Activated CD8-positive, alpha-beta memory T cell treated with anti-CD3 and anti-CD28 coated beads for 36 hours (primary cell): ENCODE data around the gene RIBC2. TPM values are rescaled to one million over a fixed set of nuclear protein-coding genes. Genes with fewer than 3 reads are reported as not detected.
"Not testable (repeated sequence)": the region's sequence is repeated elsewhere in the genome, so short reads cannot be mapped to it uniquely, and the experiment has no call there.

Experiments
- CTCF ChIA-PET: fragments of 350-600 bp; sonication (Branson Sonifier 250); formaldehyde crosslinking; loops from one replicate; lab custom pipeline; 2021; ENCODE audit warnings: antibody characterized with exemption; lab: Charles Lee
- POLR2A ChIA-PET: fragments of 350-600 bp; sonication (Branson Sonifier 250); formaldehyde crosslinking; loops from one replicate; lab custom pipeline; 2021; ENCODE audit warnings: antibody characterized with exemption; lab: Charles Lee
- total RNA-seq, 2 experiments: library from RNA; stranded (reverse); gene quantifications; one replicate each; pipeline ENCODE4 v1.2.3, GENCODE V29; 2021

Gene RIBC2
- total RNA-seq, 2 experiments from 2014 or later, result 12.4 to 13.3 TPM

DNA sequence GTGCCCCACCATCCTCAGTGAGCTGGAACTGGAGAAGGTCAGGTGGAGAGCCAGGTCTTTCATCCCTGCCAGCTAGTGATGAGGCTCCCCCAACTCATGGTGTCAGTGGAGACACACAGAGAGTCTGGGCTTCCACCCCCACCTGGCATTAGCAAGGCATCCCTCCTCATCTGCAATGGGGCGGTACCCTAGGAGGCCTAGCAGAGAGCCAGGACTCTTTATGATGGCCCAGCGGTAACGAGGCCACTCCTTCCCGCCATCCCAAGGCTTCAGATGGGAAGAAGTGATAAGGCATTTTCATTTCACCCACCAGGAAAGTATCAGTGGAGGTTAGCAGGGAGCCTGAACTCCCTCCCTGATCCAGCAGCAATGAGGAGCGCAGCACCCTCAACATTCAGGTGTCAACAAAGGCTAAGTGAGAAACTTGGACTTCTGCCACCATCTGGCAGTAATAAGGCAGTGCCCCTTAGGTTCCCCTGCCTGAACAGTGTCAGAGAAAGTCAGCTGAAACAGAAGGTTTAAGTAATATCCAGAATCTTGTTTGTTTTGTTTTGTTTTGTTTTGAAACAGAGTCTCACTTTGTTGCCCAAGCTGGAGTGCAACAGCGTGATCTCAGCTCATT is 48.7 kb downstream of the RIBC2 start:
- ChIA-PET POLR2A (no interaction called here), CTCF (no interaction called here)

GRCh38 chr22:45463691-45464090 is 50.2 kb downstream of the RIBC2 start:
- CTCF ChIA-PET, POLR2A ChIA-PET: not testable (repeated sequence)

DNA sequence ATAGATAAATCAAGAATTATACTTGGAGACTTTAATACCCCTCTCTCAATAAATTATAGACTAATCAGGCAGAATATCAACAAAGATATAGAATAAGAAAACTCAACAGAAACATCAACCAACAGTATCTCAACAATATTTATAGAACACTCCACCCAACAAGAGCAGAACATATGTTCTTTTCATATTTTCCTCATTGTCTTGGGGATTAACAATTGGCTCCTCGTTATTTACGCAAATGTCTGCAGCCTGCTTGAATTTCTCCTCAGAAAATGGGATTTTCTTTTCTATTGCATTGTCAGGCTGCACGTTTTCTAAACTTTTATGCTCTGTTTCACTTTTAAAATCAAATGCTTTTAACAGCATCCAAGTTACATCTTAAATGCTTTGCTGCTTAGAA is 52.1 kb downstream of the RIBC2 start:
- POLR2A ChIA-PET, result no interaction called here
- CTCF ChIA-PET, result no interaction called here

DNA sequence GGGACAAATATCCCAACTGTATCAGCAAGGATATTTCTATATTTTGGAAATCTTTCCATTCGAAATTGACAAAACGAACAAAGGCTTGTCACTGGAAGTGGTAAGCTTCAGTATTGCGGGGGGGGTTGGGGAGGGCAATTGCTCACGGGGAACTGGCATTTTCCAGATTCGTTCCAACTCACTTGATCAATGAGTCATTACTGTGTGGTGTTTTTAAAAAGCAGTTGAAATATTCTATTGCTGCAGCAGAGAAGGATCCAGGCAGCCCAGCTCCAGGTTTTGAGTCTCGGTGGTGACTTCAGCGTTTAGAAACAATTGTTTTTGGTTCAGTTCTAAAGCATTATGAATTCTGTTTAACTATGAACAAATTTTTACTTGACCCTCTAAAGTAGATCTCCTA is 55.4 kb downstream of the RIBC2 start:
- ChIA-PET POLR2A (no interaction called here), CTCF (no interaction called here)

DNA sequence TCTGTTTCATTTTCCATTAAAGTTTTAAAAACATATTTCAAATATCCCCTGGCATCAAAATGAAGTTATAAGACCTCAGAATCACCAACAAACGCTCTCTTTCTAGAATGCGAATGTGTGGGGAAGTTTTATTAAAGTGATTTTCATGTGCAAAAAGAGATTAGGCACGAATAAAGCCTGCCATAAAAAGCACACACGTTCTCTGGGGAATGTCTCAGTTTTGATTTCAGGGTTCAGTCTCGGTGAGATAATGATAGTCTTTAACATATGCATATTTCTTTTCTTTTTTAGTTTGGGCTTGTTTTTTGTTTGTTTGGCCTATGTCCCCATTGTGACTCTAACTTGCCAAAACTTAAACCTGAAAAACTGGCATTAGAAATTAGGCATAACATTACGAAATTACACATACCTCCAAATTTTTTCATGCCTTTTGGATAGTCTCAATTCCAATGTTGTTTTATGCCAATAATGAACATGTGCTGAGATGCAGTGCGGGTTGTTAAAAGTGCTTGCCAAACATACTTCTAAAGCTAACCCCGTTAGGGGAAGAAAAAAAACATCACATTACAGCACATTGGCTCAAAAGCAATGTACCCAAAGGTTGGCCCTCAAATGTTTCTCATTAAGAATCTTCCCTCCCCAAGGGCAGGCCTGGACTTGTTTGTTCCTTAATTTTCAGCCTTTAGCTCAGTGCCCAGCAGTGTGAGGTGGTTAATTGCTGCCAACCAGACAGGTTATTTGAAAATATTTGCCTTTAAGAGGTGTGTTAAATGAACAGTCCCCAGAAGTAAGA is 56.0 kb downstream of the RIBC2 start:
- ChIA-PET POLR2A (no interaction called here), CTCF (no interaction called here)

GRCh38 chr22:45470871-45471270 is 57.4 kb downstream of the RIBC2 start:
- CTCF ChIA-PET, result no interaction called here
- POLR2A ChIA-PET, result no interaction called here

GRCh38 chr22:45472426-45472825 is 58.9 kb downstream of the RIBC2 start:
- ChIA-PET POLR2A (no interaction called here), CTCF (no interaction called here)

DNA sequence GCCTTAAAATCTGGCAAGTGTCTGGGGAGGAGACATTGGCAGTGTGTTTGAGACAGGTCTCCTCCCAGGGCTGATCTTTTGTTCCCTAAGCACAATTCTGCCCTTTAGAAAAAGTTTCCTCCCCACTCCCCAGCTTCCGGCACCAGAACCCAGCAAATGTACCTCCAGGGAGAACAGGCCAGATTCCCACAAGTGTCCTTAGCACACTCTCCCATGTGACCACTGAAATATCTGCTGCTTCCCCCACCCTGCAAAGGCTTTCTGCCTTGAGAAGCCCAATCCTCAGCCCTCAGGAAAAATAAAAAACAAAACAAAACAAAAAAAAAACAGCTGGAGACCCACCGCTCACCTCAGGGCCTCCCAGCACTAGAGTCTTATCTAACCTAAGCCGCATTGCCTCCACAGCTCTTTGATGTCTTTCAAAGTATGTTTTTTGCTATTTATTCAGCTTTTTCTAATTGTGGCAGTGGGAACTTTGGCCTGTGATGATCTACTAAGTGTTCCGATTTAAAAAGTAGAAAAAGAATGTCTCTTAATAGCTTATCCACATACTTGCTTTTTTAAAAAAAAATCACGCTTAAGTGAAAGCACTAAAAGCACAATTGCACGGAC is 60.2 kb downstream of the RIBC2 start:
- CTCF ChIA-PET, result no interaction called here
- POLR2A ChIA-PET, result no interaction called here

DNA sequence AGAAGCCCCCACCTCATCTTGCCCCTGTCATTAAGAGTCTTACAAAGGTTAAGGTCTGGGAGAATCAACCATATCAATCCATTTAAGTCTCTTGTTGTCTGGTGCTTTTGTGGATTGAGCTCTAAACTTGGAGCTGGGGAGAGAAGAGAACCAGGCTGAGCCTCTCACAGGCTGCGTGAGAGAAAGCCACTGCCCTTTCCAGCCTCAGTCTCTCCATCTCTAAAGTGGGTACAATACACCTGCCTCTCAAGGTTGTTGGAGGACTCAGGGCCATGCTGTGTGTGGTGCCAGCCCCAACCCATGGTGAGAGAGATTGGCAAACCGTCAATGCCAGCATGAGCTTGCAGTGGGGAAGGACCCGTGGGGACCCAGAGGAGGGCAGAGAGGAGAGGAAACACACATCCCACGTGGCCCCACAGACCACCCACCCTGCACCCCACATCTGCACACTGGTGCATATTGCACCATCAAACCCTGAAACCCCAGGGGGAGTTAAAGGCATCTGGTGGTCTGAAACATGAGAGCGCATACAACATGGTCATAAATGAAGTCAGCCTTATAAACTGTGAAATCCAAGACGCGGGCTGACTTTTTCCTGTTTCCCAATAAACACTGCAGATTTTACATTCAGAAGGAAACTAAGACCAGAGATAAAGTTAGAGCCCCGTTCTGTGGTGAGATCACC is 61.7 kb downstream of the RIBC2 start:
- CTCF ChIA-PET, result no interaction called here
- POLR2A ChIA-PET, result no interaction called here

GRCh38 chr22:45475851-45476514 is 62.5 kb downstream of the RIBC2 start:
- CTCF ChIA-PET, result no interaction called here

GRCh38 chr22:45476814-45477213 is 63.3 kb downstream of the RIBC2 start:
- ChIA-PET POLR2A (no interaction called here), CTCF (no interaction called here)

More at GRCh38 chr22:45475851-45476514, 62.5 kb downstream of the RIBC2 start:
- POLR2A ChIA-PET, result no interaction called here

DNA sequence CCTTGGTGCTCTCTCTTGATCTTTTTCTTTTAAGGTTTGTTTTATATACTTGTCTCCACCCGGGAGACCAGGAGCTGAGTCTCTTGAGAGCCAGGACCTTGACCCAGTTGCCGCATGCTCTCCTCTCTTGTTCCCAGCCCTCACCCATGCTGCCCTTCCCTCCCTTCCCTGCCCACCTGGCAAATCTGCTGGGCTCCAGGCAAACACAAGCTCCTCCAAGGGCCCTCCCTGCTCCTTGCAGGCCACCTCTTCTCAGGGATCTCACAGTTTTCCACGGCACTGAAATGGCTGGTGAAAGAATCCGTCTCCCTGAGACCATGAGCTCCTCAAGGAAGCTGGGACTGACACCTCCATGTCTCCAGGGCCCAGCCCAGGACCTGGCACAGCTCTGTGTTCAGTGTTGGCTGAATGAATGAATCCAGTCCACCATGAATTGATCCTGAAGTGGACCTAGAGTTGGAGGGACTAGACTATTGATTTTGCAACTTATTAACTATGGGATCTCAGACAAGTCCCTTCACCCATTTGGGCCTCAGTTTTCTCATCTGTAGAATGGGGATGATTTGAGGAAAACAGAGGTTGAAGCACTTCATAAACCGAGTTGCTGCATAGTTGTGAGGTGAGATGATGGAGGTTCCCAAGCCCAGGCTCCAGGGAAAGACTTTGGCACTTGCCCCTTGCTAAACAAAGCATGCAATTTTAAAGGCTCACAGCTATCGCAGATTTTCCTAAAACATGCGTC is 64.0 kb downstream of the RIBC2 start:
- POLR2A ChIA-PET, result no interaction called here
- CTCF ChIA-PET, result no interaction called here

DNA sequence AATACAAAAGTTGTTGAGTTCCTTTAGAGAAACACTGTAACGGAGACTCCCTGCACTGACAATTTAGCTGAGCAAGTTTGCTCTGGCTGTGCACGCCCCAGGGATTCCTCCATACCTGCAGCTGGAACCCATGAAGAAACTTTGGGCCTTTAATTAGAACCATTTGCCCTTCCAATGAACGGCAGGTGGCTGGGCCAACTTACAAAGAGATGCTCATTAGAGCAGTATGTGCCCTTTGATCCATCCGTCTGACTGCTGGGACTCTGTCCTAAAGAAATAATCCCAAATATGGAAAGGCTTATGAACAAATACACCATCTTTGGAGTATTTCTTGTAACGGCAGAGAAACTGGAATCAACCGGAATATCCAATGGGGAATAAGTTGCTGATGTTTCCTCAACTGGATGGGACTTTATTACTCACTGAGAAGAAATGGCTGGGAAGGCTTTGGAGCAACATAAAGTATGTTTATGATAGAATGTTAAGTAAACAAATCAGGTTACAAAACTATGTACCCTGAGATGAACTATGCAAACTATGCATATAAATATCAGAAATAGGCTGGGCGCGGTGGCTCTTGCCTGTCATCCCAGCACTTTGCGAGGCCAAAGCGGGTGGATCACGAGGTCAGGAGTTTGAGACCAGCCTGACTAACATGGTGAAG is 64.7 kb downstream of the RIBC2 start:
- ChIA-PET CTCF (no interaction called here), POLR2A (no interaction called here)

DNA sequence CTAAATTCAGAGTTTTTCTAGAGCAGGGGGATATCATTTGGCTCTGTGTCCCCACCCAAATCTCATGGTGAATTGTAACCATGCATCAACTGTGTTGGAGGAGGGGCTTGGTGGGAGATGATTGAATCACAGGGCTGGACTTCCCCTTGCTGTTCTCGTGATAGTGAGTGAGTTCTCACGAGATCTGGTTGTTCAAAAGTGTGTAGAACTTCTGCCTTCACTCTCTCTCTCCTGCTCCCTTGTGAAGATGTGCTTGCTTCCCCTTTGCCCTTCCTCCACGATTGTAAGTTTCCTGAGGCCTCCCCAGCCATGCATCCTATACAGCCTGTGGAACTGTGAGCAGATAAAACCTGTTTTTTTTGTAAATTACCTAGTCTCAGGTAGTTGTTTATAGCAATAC is 67.2 kb downstream of the RIBC2 start:
- CTCF ChIA-PET, result no interaction called here
- POLR2A ChIA-PET, result no interaction called here

- POLR2A ChIA-PET, result no interaction called here
- CTCF ChIA-PET, result no interaction called here
Measured at GRCh38 chr22:45481661-45482060, 68.2 kb downstream of the RIBC2 start.
